Measurements from ENCODE around the gene RAP2A. TPM values are rescaled to one million over a fixed set of nuclear protein-coding genes. Genes with fewer than 3 reads are reported as not detected.

Gene RAP2A
- total RNA-seq (10 to 100 TPM; 15.2 to 31.0 (median 22.0) TPM), polyA plus RNA-seq (1 to 10 TPM; 4.2 to 8.4 TPM)
- long read RNA-seq, donor 1, full-length matches to known transcripts, result 30 of 30 reads
- long read RNA-seq, donor 1, partial matches to known transcripts, result 0 of 30 reads
- long read RNA-seq, donor 1, other reads (novel, unspliced or antisense), result 0 of 30 reads
- long read RNA-seq, donor 2, full-length matches to known transcripts, result 32 of 34 reads
- long read RNA-seq, donor 2, partial matches to known transcripts, result 0 of 34 reads
- long read RNA-seq, donor 2, other reads (novel, unspliced or antisense), result 2 of 34 reads
- long read RNA-seq, donor 3, partial matches to known transcripts, result 0 of 3 reads
- long read RNA-seq, donor 3, other reads (novel, unspliced or antisense), result 3 of 3 reads

DNA sequence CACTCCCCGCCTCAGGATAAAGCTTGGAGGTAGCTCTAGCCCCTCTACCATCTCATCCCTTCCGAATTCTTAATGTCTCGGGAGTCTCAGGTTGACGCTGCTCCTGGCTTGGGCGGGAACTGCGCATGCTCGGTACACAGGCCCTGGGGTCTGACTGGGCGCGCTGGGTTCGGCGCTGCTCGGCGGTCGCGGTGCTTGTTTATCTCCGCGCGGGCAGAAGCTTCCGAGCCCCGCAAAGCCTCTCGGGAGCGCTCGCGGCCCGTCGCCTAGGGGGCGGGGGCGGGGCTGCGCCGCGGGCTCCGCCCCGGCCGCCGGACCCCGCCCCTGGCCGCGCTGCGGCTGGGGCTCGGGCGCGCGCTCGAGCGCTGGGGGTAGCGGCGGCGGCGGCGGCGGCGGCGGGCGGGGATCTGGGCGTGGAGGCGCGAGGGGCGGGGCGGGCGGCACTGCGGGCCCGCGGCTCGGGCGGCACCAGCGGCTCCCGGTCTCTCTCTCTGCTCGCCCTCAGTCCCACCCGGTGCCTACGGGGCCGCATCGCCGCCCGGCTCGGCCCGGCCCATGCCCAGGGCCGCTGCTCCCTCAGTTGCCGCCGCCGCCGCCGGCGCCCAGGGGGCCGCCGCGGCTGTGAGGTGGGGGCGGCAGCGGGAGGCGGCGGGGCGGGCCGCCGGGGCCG is at the start of gene RAP2A:
Gene RAP2A, plus strand, starts transcription at position 443 of the 670 bp plus-strand sequence. CDS start 302 bp downstream, outside the sequence.
- H3K27me3 ChIP-seq, result no peaks in the 10 kb centered on the region
- ATAC-seq (peak; percentile 78 to 92 (median 84)), DNase-seq (peak; percentile 91 to 92)
- intact Hi-C loops (cut with DNase I), result loop anchor here in 6 of 10 donors (1.0 to 10.0 kb wide), 6 partner anchors 72 to 324 kb away; partner anchors contain the start of gene MBNL2 (in 6 of the 6)
- TF ChIP-seq, protein P1, sequence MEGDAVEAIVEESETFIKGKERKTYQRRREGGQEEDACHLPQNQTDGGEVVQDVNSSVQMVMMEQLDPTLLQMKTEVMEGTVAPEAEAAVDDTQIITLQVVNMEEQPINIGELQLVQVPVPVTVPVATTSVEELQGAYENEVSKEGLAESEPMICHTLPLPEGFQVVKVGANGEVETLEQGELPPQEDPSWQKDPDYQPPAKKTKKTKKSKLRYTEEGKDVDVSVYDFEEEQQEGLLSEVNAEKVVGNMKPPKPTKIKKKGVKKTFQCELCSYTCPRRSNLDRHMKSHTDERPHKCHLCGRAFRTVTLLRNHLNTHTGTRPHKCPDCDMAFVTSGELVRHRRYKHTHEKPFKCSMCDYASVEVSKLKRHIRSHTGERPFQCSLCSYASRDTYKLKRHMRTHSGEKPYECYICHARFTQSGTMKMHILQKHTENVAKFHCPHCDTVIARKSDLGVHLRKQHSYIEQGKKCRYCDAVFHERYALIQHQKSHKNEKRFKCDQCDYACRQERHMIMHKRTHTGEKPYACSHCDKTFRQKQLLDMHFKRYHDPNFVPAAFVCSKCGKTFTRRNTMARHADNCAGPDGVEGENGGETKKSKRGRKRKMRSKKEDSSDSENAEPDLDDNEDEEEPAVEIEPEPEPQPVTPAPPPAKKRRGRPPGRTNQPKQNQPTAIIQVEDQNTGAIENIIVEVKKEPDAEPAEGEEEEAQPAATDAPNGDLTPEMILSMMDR (IDR thresholded peaks at IDR 0.05), result peak in 1 of 9 donors; percentile 20
- H3K9me3 ChIP-seq, result no peaks in the 10 kb centered on the region
- H3K4me1 ChIP-seq, result peaks cover 0 to 61% (median 44%) of the 10 kb centered on the region in 9 donors
- peak within 1 kb of the TSS; percentile 95 to 100 (median 99) for H3K27ac ChIP-seq
- peak within 1 kb of the TSS; percentile 66 to 98 (median 84) for H3K4me3 ChIP-seq
- no peaks in the 10 kb centered on the region for H3K36me3 ChIP-seq
- 0% methylated on average over 71 to 93 of the region's 94 CpGs for WGBS, 2 donors

DNA sequence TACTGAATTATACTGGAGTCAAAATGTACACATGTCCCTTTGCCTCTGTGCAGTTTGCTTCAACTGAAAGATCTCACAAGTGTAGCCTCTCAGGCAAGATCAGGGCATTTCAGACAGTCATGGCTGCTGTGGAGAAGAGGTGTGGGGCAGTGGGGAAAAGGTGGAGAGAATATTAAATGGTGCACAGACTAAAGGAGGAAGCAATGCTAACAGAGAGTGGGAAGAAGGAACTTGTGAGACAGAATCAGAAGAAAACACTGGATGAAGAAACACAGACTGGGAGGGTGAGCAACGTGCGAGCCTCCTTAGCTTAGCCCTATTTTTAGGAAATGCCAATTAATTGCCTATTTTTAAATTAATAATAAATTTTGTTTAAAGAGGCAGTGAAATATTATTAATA is 49.6 kb upstream of the RAP2A start:
- no peak overlapping the region for H3K4me3 ChIP-seq
- no peak for ATAC-seq
- intact Hi-C loops (cut with DNase I), result no loop called here
- WGBS, 2 donors, result 61 to 73% methylated on average over 2 of the region's 2 CpGs
- H3K4me1 ChIP-seq, result peaks cover 0 to 65% (median 22%) of the 10 kb centered on the region in 9 donors
- H3K27ac ChIP-seq, result peak overlapping the region in 1 of 10 donors; percentile 51
- H3K27me3 ChIP-seq, result no peaks in the 10 kb centered on the region
- no peak for DNase-seq
- TF ChIP-seq, protein P1 (IDR thresholded peaks at IDR 0.05), result no peak
- no peaks in the 10 kb centered on the region for H3K9me3 ChIP-seq
- peaks cover 0 to 70% (median 4%) of the 10 kb centered on the region in 9 donors for H3K36me3 ChIP-seq

DNA sequence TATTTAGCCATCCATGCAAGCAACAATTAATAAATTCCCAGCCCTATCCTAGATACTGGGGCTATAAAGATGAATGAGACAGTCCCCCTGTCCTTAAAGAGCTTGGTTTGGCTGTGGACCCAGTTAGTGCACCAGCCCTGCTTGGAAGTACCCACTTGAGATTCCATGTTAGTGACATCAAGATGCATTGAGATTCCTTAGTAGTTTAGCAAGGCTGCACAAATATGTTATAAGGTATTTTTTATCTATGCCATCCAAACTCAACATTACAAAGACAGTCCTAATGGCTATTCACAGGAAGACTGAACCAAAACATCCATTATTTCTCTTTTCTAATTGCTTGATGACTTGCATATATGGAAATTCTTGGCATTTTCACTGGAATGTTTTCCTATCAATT is 48.8 kb upstream of the RAP2A start:
- peaks cover 0 to 62% (median 23%) of the 10 kb centered on the region in 9 donors for H3K4me1 ChIP-seq

DNA sequence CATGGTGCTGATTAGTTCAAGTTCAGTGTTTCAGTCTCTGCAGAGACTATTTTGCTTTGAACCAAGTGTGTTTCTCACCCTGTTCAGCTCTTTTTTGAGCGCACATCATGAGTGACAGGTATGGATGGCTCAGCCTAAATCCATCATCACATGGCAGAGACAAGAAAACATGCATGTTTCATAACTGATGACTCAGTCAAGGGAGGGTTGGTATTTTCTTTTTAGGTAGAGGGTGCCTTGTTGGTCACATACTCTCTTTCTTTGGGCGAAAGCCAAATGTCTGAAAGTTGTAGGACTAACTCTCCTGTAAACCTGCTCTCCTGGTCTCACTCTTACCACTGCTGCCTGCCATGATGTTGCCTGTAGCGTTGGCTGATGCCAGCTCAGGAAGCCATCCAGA is 48.1 kb upstream of the RAP2A start:
- DNase-seq, result no peak
- TF ChIP-seq, protein P1 (IDR thresholded peaks at IDR 0.05), result no peak
- ATAC-seq, result peak in 1 of 8 donors; percentile 6
- Histone ChIP-seq H3K9me3 (no peaks in the 10 kb centered on the region), H3K4me3 (no peak overlapping the region), H3K27ac (peak overlapping the region in 2 of 10 donors; percentile 19 to 82), H3K4me1 (peaks cover 0 to 62% (median 24%) of the 10 kb centered on the region in 9 donors), H3K27me3 (no peaks in the 10 kb centered on the region), H3K36me3 (peaks cover 0 to 66% (median 4%) of the 10 kb centered on the region in 9 donors)
- WGBS, 2 donors, result 75 to 91% methylated on average over 3 of the region's 3 CpGs
- intact Hi-C loops (cut with DNase I), result no loop called here

More for the DNA sequence above, 48.8 kb upstream of the RAP2A start:
- H3K27me3 ChIP-seq, result no peaks in the 10 kb centered on the region
- intact Hi-C loops (cut with DNase I), result no loop called here
- peak in 5 of 8 donors; percentile 30 to 69 (median 41) for ATAC-seq
- H3K27ac ChIP-seq, result peak overlapping the region in 2 of 10 donors; percentile 15 to 51
- TF ChIP-seq, protein P1 (IDR thresholded peaks at IDR 0.05), result no peak
- no peaks in the 10 kb centered on the region for H3K9me3 ChIP-seq
- no peak for DNase-seq
- peaks cover 0 to 66% (median 4%) of the 10 kb centered on the region in 9 donors for H3K36me3 ChIP-seq
- H3K4me3 ChIP-seq, result no peak overlapping the region

Measured in heart right ventricle (tissue), 16 donors.